ENCODE results near the gene NHERF1.

Gene NHERF1

GRCh38 chr17:74748529-74749278 is at the start of gene NHERF1:
TSS of gene NHERF1 (plus strand) at chr17:74748628. CDS start at chr17:74748847, 219 bp downstream.
- DNase-seq: peak; percentile 92

- DNase-seq: no peak
Measured at GRCh38 chr17:74699236-74699635, 49.2 kb upstream of the NHERF1 start.

DNA sequence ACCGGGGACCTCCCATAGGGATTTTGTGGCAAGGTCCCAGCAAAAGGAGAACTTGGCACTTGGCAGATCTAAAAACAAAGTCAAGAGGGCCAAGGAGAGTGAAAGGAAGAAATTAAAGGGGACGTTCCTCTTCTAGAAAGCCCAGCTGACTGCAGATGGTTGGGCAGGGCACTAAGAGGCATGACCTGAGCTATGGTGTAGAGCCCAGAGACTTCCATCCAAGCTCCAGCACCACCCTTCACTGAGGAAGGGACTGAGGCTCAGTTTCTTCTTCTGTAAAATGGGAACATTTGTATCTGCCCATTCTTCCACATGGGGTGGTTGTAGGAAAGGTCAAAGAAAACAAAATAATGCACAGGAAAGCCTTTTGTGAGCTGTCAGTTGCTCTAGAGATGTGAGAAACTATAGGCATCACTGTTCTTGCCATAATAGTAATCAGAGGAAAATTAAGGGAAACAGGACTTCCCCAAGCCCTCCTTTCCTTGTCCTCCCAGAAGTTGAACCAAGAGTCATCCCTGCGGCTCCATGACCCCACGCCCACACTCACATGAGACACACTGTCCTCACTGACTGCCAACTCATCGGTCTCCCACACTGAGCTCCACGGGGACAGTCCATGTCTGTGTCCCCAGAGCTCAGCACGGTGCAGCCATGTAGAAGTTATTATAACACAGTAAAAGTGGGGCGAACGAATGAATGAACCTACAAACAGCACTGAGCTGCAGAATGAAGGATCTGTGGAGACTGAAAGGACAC is 46.1 kb upstream of the NHERF1 start:
- no peak for DNase-seq

- DNase-seq: no peak
Measured at GRCh38 chr17:74703311-74703710, 45.1 kb upstream of the NHERF1 start.

GRCh38 chr17:74704544-74704943 is 43.9 kb upstream of the NHERF1 start:
- DNase-seq: no peak

GRCh38 chr17:74711058-74711824 is 37.2 kb upstream of the NHERF1 start:
- no peak for DNase-seq

DNA sequence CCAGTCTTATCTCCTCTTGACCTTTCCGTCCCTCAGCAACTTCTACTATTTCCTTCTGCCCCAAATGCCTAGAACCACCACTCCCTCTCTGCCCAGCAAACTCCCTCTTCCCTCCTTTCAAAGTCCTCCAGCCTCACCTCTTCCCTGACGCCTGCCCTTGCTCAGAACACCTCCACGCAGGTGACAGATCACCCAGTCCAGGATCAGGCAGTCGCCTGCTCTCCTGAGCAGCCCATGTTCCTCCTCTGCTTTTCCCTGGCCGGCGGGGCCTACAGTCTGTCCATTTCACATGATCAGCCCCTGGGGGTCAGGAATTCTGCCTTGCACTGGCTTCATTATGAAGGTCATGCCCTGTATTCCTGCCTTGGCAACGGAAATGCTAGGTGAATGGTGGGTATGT is 36.1 kb upstream of the NHERF1 start:
- DNase-seq: no peak

DNA sequence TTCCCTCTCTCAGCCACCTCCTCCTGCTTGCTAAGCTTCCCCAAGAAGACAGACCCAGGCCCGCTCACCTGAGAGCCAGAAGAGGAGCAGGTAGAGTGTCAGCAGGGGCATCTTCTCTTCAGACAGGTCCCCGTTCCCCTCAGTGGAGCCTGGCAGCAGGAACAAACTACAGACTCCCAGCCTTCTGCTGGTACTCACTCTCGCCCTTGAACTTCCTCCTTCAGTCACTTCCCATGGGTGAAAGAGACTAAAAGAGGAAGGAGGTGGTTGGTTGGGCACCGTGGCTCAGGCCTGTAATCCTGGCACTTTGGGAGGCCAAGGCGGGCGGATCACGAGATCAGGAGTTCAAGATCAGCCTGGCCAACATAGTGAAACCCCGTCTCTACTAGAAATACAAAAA is 35.7 kb upstream of the NHERF1 start, which contains the start of gene CD300LF:
TSS of gene CD300LF (minus strand) at position 168 of the 400 bp plus-strand sequence. CDS start at position 111, 57 bp downstream.
- no peak for DNase-seq

GRCh38 chr17:74713171-74713755 is 35.2 kb upstream of the NHERF1 start:
- no peak for DNase-seq

DNA sequence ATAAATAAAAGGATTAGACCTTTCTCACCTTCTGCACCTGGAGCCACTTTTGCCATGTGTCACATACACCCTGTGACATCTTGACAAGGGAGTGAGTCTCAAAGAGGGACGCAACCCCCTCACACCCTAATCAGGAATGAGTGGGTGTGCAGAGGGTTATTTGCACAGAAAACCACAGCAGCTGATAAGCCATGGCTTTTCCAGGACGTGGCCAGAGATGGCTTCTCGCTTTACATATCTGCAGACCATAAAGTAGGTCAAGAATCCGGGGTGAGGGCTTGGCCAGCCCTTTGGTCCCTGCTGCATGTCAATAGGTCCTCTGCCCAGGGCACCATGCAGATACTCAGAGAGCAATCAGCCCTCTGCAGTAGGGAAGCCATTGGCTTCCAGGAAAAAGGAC is 33.3 kb upstream of the NHERF1 start:
- DNase-seq: peak; percentile 5

- DNase-seq: no peak
Measured at GRCh38 chr17:74720506-74720905, 27.9 kb upstream of the NHERF1 start.

DNA sequence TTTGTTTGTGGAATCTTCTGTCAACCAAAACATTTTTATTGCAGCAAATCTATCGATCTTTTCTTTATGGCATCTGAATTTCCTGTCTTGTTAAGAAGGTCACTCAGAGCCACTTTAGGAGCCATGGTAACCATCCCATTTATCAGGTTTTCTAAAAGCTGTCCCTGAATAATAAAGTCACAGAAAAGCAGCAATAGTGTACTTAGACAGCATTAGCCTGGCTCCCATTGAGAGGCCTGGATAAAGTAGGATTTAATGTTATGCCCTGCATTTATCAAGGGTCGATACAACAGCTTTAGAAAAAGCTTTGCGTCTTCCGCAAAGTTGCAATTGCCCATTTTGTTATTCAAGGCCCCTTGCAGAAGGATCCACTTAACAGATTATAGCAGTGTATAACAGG is 25.6 kb upstream of the NHERF1 start:
- no peak for DNase-seq

DNA sequence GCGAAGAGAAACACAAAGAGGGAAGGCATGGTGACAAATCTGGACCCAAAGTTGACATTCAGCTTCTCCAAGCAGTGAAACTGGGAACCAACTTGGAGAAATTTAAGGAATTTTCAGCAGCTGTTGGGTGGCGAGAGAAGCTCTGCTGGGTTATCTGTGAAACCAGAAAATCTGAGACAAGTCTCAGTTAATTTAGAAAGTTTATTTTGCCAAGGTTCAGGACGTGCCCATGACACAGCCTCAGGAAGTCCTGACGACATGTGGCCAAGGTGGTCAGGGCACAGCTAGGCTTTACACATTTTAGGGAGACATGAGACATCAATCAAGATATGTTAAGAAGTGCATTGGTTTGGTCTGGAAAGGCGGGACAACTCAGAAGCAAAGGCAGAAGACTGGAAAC is 24.5 kb upstream of the NHERF1 start:
- DNase-seq: no peak

- no peak for DNase-seq
Measured at GRCh38 chr17:74725111-74725510, 23.3 kb upstream of the NHERF1 start.

DNA sequence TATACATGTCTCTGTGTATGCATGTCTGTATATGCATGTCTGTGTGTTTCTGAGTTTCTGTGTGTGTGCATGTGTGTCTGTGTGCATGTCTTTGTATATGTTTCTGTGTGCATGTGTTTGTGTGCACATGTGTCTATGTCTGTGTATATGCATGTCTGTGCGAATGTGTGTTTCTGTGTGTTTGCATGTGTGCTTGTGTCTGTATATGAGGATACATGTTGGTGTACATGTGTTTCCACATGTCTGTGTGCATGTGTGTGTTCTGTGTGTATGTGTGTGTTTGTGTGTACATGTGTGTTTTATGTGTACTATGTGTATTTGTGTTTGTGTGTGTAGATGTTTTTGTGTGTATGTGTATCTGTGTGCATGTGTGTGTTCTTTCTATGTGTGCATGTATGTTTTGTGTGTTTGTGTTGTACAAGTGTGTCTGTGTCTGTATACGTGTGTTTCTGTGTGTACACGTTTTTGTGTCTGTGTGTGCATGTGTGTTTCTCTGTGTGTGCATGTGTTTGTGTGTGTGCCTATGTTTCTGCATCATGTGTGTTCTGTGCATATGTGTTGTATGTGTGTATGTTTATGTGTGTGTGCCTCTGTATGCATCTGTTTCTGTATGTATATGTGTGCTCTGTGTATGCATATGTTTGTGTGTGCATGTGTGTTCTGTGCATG is 20.3 kb upstream of the NHERF1 start:
- DNase-seq: no peak

- DNase-seq: no peak
Measured at GRCh38 chr17:74728702-74729075, 19.7 kb upstream of the NHERF1 start.

DNA sequence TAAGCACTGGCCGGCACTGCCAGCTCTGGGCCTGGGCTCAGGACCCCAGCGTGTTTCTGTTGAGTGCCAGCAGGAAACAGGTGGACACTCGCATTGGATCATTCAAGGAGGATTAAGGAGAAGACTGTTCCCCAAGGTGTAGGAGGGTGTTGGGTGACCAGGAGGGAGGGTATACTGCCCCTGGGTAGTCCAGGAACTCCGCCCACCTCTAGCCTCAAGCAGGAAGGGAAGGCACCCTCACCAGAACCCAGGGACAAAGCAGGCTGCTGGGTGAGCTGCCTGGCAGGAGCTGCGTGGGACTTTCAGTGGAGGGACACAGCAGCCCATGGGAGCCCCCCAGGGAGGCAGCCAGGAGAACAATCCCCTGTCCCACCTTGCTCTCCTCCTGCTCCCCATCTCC is 19.1 kb upstream of the NHERF1 start:
- DNase-seq: no peak

GRCh38 chr17:74729866-74730265 is 18.6 kb upstream of the NHERF1 start:
- DNase-seq: no peak

- DNase-seq: peak; percentile 88
Measured at GRCh38 chr17:74730491-74731346, 17.7 kb upstream of the NHERF1 start.

- DNase-seq: no peak
Measured at GRCh38 chr17:74731347-74731605, 17.2 kb upstream of the NHERF1 start.

DNA sequence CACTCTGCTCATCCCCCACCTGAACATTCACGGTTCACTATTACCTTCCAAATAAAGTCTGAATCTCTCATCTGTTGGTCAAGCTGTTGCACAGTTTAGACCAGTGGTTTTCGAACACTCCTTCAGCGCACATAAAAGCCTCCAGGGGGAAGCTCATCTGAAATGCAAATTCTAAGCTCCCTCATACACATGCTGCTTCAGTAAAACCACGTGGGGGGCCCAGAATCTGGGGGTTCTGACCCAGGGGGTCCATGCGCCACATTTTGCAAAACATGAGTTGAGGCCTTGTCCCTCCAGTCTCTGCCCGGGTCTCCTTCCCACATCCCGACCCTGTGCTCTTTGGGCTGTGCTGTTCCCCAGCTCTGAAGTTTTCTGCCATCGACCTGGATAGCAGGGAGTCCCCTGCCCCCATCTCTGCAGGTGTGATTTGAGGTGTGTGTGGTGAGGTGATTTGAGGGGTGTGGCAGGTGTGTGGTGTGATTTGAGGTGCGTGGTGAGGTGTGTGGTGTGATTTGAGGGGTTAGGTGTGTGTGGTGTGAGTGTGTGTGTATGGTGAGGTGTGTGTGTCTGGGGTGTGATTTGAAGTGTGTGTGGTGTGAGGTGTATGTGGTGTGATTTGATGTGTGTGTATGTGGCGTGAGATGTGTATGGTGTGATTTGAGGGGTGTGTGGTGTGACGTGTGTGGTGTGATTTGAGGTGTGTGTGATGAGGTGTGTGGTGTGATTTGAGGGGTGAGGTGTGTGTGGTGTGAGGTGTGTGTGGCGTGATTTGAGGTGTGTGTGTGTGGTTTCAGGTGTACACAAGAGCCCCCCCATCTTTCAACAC is 16.2 kb upstream of the NHERF1 start:
- no peak for DNase-seq
